Neural crest cell (in vitro differentiated cells): ENCODE data around the gene NPEPL1. TPM values are rescaled to one million over a fixed set of nuclear protein-coding genes. Genes with fewer than 3 reads are reported as not detected.

Experiments
- DNase-seq: peaks from one replicate; pipeline ENCODE4 v3.0.0; 2021; ENCODE audit warnings: low read depth, mixed read lengths, low spot score
- H3K27ac Mint-ChIP-seq: one replicate; pipeline ENCODE4 v1.8.0; 2021; ENCODE audit warnings: mild to moderate bottlenecking, mixed read lengths; ENCODE audit not compliant: unreplicated experiment
- H3K27me3 Mint-ChIP-seq: 2 replicates; pipeline ENCODE4 v1.8.0; 2021; ENCODE audit warnings: low read depth, mild to moderate bottlenecking, mixed read lengths
- H3K36me3 Mint-ChIP-seq: 2 replicates; pipeline ENCODE4 v1.8.0; 2021; ENCODE audit warnings: low read depth, mild to moderate bottlenecking, mixed read lengths
- H3K4me1 Mint-ChIP-seq: 2 replicates; pipeline ENCODE4 v1.8.0; 2021; ENCODE audit warnings: mixed read lengths
- H3K4me3 Mint-ChIP-seq: one replicate; pipeline ENCODE4 v1.8.0; 2021; ENCODE audit warnings: mild to moderate bottlenecking, mixed read lengths
- H3K9me3 Mint-ChIP-seq: 2 replicates; pipeline ENCODE4 v1.8.0; 2021; ENCODE audit warnings: mixed read lengths
- CTCF ChIP-seq: fragments of 200-600 bp; sonication (generic); conservative IDR thresholded peaks from 2 replicates; pipeline ENCODE4 v1.5.0; 2021; ENCODE audit warnings: antibody characterized with exemption, mild to moderate bottlenecking
- total RNA-seq: library from RNA; stranded (reverse); gene quantifications from 2 replicates; pipeline ENCODE4 v1.2.1, GENCODE V29; 2021

Gene NPEPL1
- total RNA-seq, 1 donor from 2014 or later = 34.0 TPM

DNA sequence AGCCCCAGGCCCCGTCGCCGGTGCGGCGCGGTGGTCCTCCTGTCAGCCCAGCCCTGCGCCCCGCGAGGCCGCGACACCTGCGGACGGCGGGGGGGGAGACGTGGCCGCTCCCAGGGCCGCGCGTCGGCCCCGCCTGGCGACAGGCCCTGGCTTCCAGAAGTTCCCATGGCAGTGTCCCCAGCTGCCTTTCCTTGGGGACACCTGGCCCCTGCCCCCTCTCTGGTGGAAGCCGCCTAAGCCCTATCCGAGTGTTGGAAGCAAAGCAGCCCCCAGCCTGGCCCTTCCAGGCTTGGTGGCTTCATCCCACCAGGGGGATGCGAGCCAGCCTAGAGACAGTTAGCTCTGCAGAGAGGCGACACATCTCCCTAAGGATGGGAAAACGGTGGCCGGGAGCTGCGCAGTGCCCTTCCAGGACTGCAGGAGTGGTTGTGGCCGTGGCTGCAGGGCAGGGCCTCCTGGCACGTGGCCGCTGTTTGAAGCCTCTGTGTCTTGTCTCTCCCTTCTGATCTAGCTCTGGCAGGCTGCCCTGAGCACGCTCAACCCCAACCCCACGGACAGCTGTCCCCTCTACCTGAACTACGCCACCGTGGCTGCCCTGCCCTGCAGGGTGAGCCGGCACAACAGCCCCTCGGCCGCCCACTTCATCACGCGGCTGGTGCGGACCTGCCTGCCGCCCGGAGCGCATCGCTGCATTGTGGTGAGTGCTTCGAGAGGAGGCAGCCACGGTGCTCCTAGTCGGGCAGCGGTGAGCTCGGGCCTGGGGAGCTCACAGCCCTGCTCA, 816 bp downstream of the NPEPL1 start:
- Mint-ChIP-seq H3K4me1 (peaks cover 15% of the 10 kb centered on the region), H3K4me3 (peak overlapping the region; percentile 74), H3K9me3 (no peaks in the 10 kb centered on the region), H3K27me3 (no peaks in the 10 kb centered on the region), H3K36me3 (peaks cover 3% of the 10 kb centered on the region), H3K27ac (no peak overlapping the region)
- no peak for TF ChIP-seq CTCF
- DNase-seq = no peak

GRCh38 chr20:58694241-58695083, 1.9 kb downstream of the NPEPL1 start:
- Mint-ChIP-seq H3K9me3 (no peaks in the 10 kb centered on the region), H3K36me3 (peaks cover 2% of the 10 kb centered on the region), H3K27ac (no peak overlapping the region), H3K4me1 (peaks cover 13% of the 10 kb centered on the region), H3K27me3 (no peaks in the 10 kb centered on the region), H3K4me3 (no peak overlapping the region)
- DNase-seq = no peak
- no peak for TF ChIP-seq CTCF

DNA sequence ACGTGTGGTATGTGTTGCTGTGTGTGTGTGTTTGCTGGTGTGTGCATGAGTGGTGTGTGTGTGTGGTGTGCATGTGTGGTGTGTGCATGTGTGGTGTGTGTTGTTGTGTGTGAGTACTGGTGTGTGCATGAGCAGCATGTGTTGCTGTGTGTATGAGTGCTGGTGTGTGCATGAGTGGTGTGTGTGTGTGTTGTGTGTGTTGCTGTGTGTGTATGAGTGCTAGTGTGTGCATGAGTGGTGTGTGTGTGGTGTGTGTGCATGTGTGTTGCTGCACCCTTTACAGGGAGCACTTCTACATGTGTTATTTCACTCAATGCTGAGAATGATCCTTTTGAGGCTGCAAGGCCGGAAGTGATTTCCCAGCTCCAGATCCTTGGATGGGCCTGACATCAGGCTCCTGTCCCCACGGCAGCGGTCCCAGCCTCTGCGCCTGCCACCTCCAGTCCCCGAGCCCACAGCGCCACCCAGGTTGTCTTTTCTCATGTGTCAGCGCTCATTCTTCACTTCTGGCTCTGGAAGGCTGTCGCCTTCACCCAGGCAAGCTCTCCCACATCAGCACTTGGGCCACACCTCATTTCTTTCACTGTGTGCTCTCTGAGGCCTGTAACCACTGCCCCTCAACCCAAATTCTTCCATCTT, 2.6 kb downstream of the NPEPL1 start:
- Mint-ChIP-seq H3K4me3 (no peak overlapping the region), H3K36me3 (no peaks in the 10 kb centered on the region), H3K9me3 (no peaks in the 10 kb centered on the region), H3K27me3 (no peaks in the 10 kb centered on the region), H3K27ac (no peak overlapping the region), H3K4me1 (peaks cover 13% of the 10 kb centered on the region)
- DNase-seq = no peak
- TF ChIP-seq CTCF = no peak

DNA sequence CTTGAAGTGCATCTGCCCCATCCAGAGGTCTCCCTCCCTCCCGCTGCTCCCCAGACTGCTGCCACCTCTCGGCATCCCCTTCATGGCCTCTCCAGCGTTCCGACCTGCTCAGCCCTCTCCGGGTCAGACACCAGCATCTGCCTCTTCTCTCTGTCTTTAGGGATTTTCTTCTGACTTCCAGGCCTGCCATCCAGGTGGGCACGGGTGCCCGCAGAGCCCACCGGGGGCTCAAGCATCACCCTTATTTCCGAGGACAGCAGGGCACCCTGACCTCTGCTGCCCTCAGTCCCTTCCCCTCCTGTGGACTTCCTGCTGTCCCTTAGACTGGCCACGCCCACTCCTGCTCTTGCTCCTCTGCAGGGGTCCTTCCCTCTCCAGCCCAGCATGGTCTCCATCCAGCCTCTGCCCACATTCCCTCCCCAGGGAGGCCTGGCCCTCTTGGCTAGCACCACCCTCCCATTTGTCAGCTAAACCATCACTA, 3.3 kb downstream of the NPEPL1 start:
- Mint-ChIP-seq H3K9me3 (no peaks in the 10 kb centered on the region), H3K4me1 (peaks cover 9% of the 10 kb centered on the region), H3K27me3 (no peaks in the 10 kb centered on the region), H3K27ac (no peak overlapping the region), H3K36me3 (no peaks in the 10 kb centered on the region), H3K4me3 (no peak overlapping the region)
- TF ChIP-seq CTCF = no peak
- no peak for DNase-seq

- DNase-seq = no peak
- Mint-ChIP-seq H3K27ac (no peak overlapping the region), H3K4me3 (no peak overlapping the region), H3K27me3 (no peaks in the 10 kb centered on the region), H3K4me1 (peaks cover 7% of the 10 kb centered on the region), H3K36me3 (no peaks in the 10 kb centered on the region), H3K9me3 (no peaks in the 10 kb centered on the region)
- TF ChIP-seq CTCF = no peak
These were observed 3.9 kb downstream of the NPEPL1 start for GRCh38 chr20:58696411-58696961.
